CD4-positive, CD25-positive, alpha-beta regulatory T cell (primary cell): ENCODE results near the gene MAST2. TPM values are rescaled to one million over a fixed set of nuclear protein-coding genes. Genes with fewer than 3 reads are reported as not detected.

Experiments used
- ATAC-seq, 2 donors: fragments of 150-1000 bp; cut with Tn5 transposase; one replicate each; pipeline ENCODE4 v1.10.0; 2021; ENCODE audit warnings: low read depth in 2 of 2, moderate number of reproducible peaks in 2 of 2, moderate library complexity in 1 of 2
- DNase-seq, 3 donors: peaks; one replicate each; pipeline versions ENCODE4 v3.0.0 to v3.0.0-alpha.2; 2012 to 2022; ENCODE audit warnings: mixed read lengths in 1 of 3
- H3K27ac ChIP-seq: one replicate; pipeline ENCODE4 v1.7.0; 2013; ENCODE audit warnings: mild to moderate bottlenecking, low read length; ENCODE audit not compliant: insufficient read depth, poor library complexity, severe bottlenecking
- H3K27me3 ChIP-seq: one replicate; pipeline ENCODE4 v1.7.0; 2013; ENCODE audit warnings: low read length; ENCODE audit not compliant: control insufficient read depth, insufficient read depth
- H3K36me3 ChIP-seq: one replicate; pipeline ENCODE4 v1.7.0; 2013; ENCODE audit warnings: mild to moderate bottlenecking, low read length, moderate library complexity; ENCODE audit not compliant: control insufficient read depth, insufficient read depth
- H3K4me1 ChIP-seq: 2 replicates; pipeline ENCODE4 v1.7.0; 2013; ENCODE audit warnings: mild to moderate bottlenecking, low read length; ENCODE audit not compliant: insufficient read depth, control insufficient read depth, poor library complexity, severe bottlenecking
- H3K4me3 ChIP-seq: one replicate; pipeline ENCODE4 v1.7.0; 2013; ENCODE audit warnings: low read depth, mild to moderate bottlenecking, low read length, moderate library complexity
- H3K9me3 ChIP-seq, 2 experiments: 1 replicate in 1 of 2; 2 replicates in 1 of 2; pipeline ENCODE4 v1.7.0; 2013; ENCODE audit warnings: low read length in 2 of 2, mild to moderate bottlenecking in 1 of 2, moderate library complexity in 1 of 2; ENCODE audit not compliant: control insufficient read depth in 2 of 2
- H3K27ac Mint-ChIP-seq, 3 donors: one replicate each; pipeline ENCODE4 v1.8.0; 2020 to 2022; ENCODE audit warnings: mild to moderate bottlenecking in 3 of 3, mixed read lengths in 3 of 3, moderate library complexity in 2 of 3
- H3K27me3 Mint-ChIP-seq: one replicate; pipeline ENCODE4 v1.8.0; 2022; ENCODE audit warnings: mild to moderate bottlenecking, mixed read lengths
- H3K36me3 Mint-ChIP-seq: one replicate; pipeline ENCODE4 v1.8.0; 2020; ENCODE audit warnings: mixed read lengths
- H3K4me1 Mint-ChIP-seq, 4 donors: one replicate each; pipeline ENCODE4 v1.8.0; 2020 to 2022; ENCODE audit warnings: mixed read lengths in 4 of 4, mild to moderate bottlenecking in 1 of 4
- H3K4me3 Mint-ChIP-seq, 4 donors: one replicate each; pipeline ENCODE4 v1.8.0; 2020 to 2022; ENCODE audit warnings: mild to moderate bottlenecking in 4 of 4, mixed read lengths in 4 of 4, moderate library complexity in 3 of 4
- H3K9me3 Mint-ChIP-seq, 7 donors: one replicate each; pipeline ENCODE4 v1.8.0; 2020 to 2022; ENCODE audit warnings: mixed read lengths in 7 of 7, mild to moderate bottlenecking in 3 of 7, moderate library complexity in 2 of 7
- polyA plus RNA-seq, 4 donors: library from polyadenylated mRNA; unstranded; fragments of 300-500 nt; fragmentation: Illumina TruSeq; gene quantifications; one replicate each; pipeline ENCODE4 v1.2.3, GENCODE V29; 2021
- total RNA-seq: library from RNA; stranded (reverse); gene quantifications from one replicate; pipeline ENCODE4 v1.2.3, GENCODE V29; 2022

MAST2 gene
- total and polyA plus RNA-seq, 5 donors from 2014 or later: 0.71 to 13.1 (median 1.8) TPM

DNA sequence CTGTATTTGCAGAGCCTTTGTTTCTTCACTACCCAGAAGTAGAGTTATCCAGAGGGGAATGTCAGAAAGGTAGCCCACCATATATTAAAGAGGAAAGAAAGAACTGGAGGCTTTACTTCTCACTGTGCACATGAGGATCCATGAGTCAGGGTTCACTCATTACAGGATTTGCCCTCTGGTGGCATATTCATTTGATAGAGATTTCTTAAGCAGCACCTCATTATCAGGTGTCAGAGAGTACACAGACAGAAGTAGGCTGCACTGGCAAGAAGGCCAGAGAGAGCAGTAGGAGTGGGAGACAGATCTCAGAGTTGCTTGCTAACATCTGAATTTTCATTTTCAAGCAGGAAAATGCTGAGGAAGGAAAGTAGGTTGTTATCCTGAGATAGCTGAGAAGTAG, 205.2 kb downstream of the MAST2 start:
- H3K27ac ChIP-seq: no peak overlapping the region
- no peak for ATAC-seq
- H3K9me3 Mint-ChIP-seq: peaks cover 0 to 3% (median 0%) of the 10 kb centered on the region in 7 donors
- peaks cover 16% of the 10 kb centered on the region for H3K36me3 ChIP-seq
- H3K27me3 Mint-ChIP-seq: peaks cover 4% of the 10 kb centered on the region
- H3K4me1 ChIP-seq: no peaks in the 10 kb centered on the region
- no peak overlapping the region for H3K4me3 Mint-ChIP-seq
- H3K4me3 ChIP-seq: no peak overlapping the region
- no peak for DNase-seq
- H3K36me3 Mint-ChIP-seq: peaks cover 49% of the 10 kb centered on the region
- no peaks in the 10 kb centered on the region for H3K4me1 Mint-ChIP-seq
- H3K9me3 ChIP-seq: no peaks in the 10 kb centered on the region
- no peak overlapping the region for H3K27ac Mint-ChIP-seq
- no peaks in the 10 kb centered on the region for H3K27me3 ChIP-seq

DNA sequence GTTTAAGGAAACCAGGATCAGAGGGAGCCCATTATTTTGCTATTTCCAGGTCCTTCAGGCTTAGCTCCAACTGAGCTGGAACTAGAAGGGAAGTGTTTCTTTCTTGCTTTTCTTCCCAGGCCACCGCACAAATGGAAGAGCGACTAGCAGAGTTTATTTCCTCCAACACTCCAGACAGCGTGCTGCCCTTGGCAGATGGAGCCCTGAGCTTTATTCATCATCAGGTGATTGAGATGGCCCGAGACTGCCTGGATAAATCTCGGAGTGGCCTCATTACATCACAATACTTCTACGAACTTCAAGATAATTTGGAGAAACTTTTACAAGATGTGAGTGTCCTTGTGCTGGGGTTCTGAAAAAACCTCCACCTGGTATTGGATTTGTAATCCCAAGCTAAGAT, 207.2 kb downstream of the MAST2 start:
- H3K36me3 Mint-ChIP-seq: peaks cover 41% of the 10 kb centered on the region
- Histone ChIP-seq H3K36me3 (peaks cover 16% of the 10 kb centered on the region), H3K27me3 (no peaks in the 10 kb centered on the region), H3K9me3 (no peaks in the 10 kb centered on the region), H3K4me3 (no peak overlapping the region), H3K27ac (no peak overlapping the region), H3K4me1 (no peaks in the 10 kb centered on the region)
- no peaks in the 10 kb centered on the region for H3K4me1 Mint-ChIP-seq
- peaks cover 4% of the 10 kb centered on the region for H3K27me3 Mint-ChIP-seq
- no peak overlapping the region for H3K4me3 Mint-ChIP-seq
- ATAC-seq: no peak
- no peak overlapping the region for H3K27ac Mint-ChIP-seq
- no peak for DNase-seq
- H3K9me3 Mint-ChIP-seq: peaks cover 0 to 3% (median 0%) of the 10 kb centered on the region in 7 donors

DNA sequence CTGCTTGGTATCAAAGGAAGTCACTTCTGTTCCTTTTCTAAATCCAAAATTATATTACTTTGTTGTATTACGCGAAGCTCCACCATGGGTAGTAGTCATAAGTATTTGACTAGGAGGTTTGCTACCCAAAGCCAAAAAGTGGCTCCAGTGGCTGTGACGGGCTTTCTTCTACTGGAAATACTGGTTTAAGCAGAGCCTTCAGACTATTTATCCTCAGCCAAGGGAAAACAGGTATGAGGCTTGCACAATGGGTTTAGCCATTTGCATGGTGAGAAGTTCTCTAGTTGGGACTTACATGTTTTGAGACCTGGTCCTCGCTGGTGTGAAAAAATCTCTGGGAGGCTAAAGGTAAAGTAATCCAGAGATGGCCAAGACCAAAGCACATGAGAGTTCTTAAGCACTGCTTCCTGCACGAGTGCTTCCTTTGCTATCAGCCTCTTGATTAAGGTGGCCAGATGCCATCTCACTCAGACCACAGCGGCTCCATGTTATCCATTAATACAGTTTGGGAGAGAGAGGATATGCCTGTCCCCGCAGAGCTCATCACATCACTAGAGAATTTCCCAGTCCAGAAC, 207.8 kb downstream of the MAST2 start:
- H3K4me1 Mint-ChIP-seq: no peaks in the 10 kb centered on the region
- no peaks in the 10 kb centered on the region for H3K4me1 ChIP-seq
- peaks cover 16% of the 10 kb centered on the region for H3K36me3 ChIP-seq
- peaks cover 0 to 3% (median 0%) of the 10 kb centered on the region in 7 donors for H3K9me3 Mint-ChIP-seq
- H3K4me3 Mint-ChIP-seq: no peak overlapping the region
- DNase-seq: no peak
- H3K27ac Mint-ChIP-seq: peak overlapping the region in 1 of 3 donors; percentile 49
- no peaks in the 10 kb centered on the region for H3K9me3 ChIP-seq
- no peak for ATAC-seq
- H3K27me3 ChIP-seq: no peaks in the 10 kb centered on the region
- peaks cover 4% of the 10 kb centered on the region for H3K27me3 Mint-ChIP-seq
- H3K27ac ChIP-seq: no peak overlapping the region
- H3K36me3 Mint-ChIP-seq: peaks cover 40% of the 10 kb centered on the region
- H3K4me3 ChIP-seq: no peak overlapping the region

DNA sequence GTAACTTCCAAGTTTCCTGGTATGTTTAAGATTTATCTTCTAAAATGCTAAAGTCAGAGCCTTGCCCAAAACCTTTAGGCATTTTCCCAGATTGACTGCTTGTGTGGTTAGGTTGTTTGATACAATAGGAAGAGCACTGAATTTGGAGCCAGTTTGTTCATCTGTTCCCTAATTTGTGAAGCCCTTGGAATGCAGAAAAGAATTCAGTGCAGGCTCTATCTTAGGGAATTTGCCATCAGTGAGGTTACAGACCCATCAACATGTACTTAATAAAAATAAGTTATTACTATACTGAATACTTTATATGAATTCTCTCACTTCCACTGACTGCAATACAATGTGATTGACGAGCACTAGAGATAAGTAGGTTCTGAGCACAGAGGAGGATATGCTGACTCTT, 208.8 kb downstream of the MAST2 start:
- Histone ChIP-seq H3K4me3 (no peak overlapping the region), H3K27ac (no peak overlapping the region), H3K9me3 (no peaks in the 10 kb centered on the region), H3K4me1 (no peaks in the 10 kb centered on the region), H3K36me3 (peaks cover 10% of the 10 kb centered on the region), H3K27me3 (no peaks in the 10 kb centered on the region)
- H3K27me3 Mint-ChIP-seq: peaks cover 3% of the 10 kb centered on the region
- no peak overlapping the region for H3K4me3 Mint-ChIP-seq
- no peak overlapping the region for H3K27ac Mint-ChIP-seq
- ATAC-seq: no peak
- H3K9me3 Mint-ChIP-seq: peaks cover 0 to 3% (median 0%) of the 10 kb centered on the region in 7 donors
- no peaks in the 10 kb centered on the region for H3K4me1 Mint-ChIP-seq
- H3K36me3 Mint-ChIP-seq: peaks cover 35% of the 10 kb centered on the region
- no peak for DNase-seq

DNA sequence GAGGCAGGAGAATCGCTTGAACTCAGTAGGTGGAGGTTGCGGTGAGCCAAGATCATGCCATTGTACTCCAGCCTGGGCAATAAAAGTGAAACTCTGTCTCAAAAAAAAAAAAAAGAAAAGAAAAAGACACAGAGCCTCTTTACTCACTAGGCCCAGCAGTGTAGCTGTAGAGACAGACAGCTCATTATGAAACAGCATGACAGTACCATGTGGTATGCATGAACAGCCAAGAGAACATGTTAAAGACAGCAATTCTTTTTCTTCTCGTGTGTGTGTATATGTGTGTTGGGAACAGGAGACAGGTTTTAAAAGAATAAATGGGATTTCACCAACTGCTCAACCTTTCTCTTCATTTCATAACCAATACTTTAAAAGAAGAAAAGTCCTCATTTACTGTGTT, 210.2 kb downstream of the MAST2 start:
- Histone ChIP-seq H3K9me3 (no peaks in the 10 kb centered on the region), H3K36me3 (peaks cover 6% of the 10 kb centered on the region), H3K27ac (no peak overlapping the region), H3K27me3 (no peaks in the 10 kb centered on the region), H3K4me3 (no peak overlapping the region), H3K4me1 (no peaks in the 10 kb centered on the region)
- ATAC-seq (no peak), DNase-seq (no peak)
- Mint-ChIP-seq H3K36me3 (peaks cover 24% of the 10 kb centered on the region), H3K4me3 (no peak overlapping the region), H3K4me1 (no peaks in the 10 kb centered on the region), H3K27ac (no peak overlapping the region), H3K9me3 (peaks cover 0 to 3% (median 0%) of the 10 kb centered on the region in 7 donors), H3K27me3 (no peaks in the 10 kb centered on the region)

DNA sequence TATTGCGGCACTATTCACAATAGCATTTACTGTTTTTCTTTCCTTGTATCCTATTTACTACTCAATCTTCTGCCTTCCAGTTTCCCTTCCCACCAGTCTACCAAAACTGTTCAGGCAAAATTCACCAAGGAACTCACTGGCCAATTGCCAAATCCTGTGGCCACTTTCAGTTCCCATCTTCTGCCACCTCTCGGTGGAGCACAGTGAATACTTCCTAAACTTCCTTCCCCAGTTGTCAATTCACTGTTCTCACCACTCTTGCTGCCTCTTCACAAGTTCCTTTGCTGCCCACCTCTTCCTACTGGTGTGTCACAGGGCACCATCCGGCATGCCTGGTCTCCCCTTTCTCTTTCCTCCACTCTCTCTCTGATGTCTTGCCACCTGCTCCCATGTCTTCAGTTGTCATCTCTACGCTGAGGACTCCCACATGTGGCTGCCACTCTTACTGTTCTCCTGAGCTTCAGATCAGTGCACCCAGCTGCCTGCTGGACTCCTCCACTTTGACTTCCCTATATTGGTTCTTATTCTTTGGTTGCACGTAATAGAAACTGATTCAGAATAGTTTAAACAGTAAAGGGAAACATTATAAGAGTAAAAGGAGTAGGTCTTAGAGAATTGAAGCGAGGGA, 214.6 kb downstream of the MAST2 start:
- Mint-ChIP-seq H3K36me3 (no peaks in the 10 kb centered on the region), H3K27ac (no peak overlapping the region), H3K9me3 (no peaks in the 10 kb centered on the region), H3K4me1 (no peaks in the 10 kb centered on the region), H3K27me3 (no peaks in the 10 kb centered on the region), H3K4me3 (no peak overlapping the region)
- Histone ChIP-seq H3K4me1 (no peaks in the 10 kb centered on the region), H3K27ac (no peak overlapping the region), H3K36me3 (no peaks in the 10 kb centered on the region), H3K9me3 (no peaks in the 10 kb centered on the region), H3K4me3 (no peak overlapping the region), H3K27me3 (no peaks in the 10 kb centered on the region)
- DNase-seq (no peak), ATAC-seq (no peak)

DNA sequence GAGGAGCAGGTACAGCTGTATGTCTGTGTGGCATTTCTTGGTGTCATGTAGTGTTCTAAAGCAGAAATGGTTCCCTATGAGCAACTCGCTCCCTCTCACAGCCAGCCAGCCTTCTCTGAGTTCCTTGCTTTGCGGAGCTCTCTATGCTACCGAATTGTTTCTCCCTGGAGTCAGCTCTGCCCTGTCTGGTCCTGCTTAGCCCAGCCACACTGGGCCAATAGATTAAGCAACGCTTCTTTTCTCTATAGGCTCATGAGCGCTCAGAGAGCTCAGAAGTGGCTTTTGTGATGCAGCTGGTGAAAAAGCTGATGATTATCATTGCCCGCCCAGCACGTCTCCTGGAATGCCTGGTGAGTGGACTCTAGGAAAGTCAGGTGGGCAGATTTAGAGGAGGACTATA, 215.9 kb downstream of the MAST2 start:
- Mint-ChIP-seq H3K36me3 (peaks cover 6% of the 10 kb centered on the region), H3K27me3 (no peaks in the 10 kb centered on the region), H3K9me3 (no peaks in the 10 kb centered on the region)

DNA sequence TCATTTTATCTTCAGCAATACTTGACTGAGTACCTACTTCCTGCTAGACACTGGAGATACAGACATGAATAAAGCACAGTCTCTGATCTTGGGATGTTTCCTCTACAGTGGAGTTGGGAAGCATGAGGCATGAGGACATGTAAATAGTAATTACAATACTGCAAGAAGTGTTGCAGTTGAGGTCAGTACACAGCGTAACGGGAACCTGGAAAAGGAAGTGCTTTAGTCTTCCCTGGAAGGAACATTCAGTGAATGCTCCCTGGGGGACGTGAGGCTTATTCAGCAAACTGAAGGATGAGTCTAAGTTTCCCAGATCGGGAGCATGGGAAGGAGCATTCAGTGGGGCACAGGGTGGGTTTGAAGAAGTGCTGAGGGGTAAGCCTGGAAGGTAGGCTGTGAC, 216.6 kb downstream of the MAST2 start:
- Mint-ChIP-seq H3K4me1 (no peaks in the 10 kb centered on the region), H3K27me3 (no peaks in the 10 kb centered on the region), H3K27ac (no peak overlapping the region), H3K36me3 (peaks cover 12% of the 10 kb centered on the region), H3K9me3 (no peaks in the 10 kb centered on the region), H3K4me3 (no peak overlapping the region)
- H3K4me1 ChIP-seq: no peaks in the 10 kb centered on the region
- H3K9me3 ChIP-seq: no peaks in the 10 kb centered on the region
- no peak overlapping the region for H3K27ac ChIP-seq
- H3K4me3 ChIP-seq: no peak overlapping the region
- H3K27me3 ChIP-seq: no peaks in the 10 kb centered on the region
- no peaks in the 10 kb centered on the region for H3K36me3 ChIP-seq
- no peak for ATAC-seq
- DNase-seq: no peak

More for the DNA sequence above, 215.9 kb downstream of the MAST2 start:
- Histone ChIP-seq H3K4me1 (no peaks in the 10 kb centered on the region), H3K36me3 (no peaks in the 10 kb centered on the region), H3K27me3 (no peaks in the 10 kb centered on the region), H3K27ac (no peak overlapping the region), H3K4me3 (no peak overlapping the region), H3K9me3 (no peaks in the 10 kb centered on the region)
- no peak for DNase-seq
- no peak overlapping the region for H3K4me3 Mint-ChIP-seq
- no peaks in the 10 kb centered on the region for H3K4me1 Mint-ChIP-seq
- no peak for ATAC-seq
- no peak overlapping the region for H3K27ac Mint-ChIP-seq
